K562 (cell line): ENCODE results near the gene AQP6. TPM values are rescaled to one million over a fixed set of nuclear protein-coding genes. Genes with fewer than 3 reads are reported as not detected.

Source experiments
- ATAC-seq: fragments of 200-7000 bp; cut with Tn5 transposase; 3 replicates; pipeline ENCODE4 v1.9.1; 2020; ENCODE audit warnings: moderate library complexity
- BruUV-seq: library from RNA; stranded (reverse); fragments of 400-500 nt; replicated peaks from 2 replicates; lab custom pipeline; 2021; lab: Mats Ljungman, UMichigan
- CTCF ChIA-PET: fragments of 300-600 bp; formaldehyde crosslinking; extraction: SDS; loops from one replicate; lab custom pipeline; 2021; ENCODE audit warnings: low intra/inter-chr PET ratio; lab: Yijun Ruan, JAX
- POLR2A ChIA-PET: fragments of 300-600, 350-650 bp; sonication (Branson Sonifier 250); formaldehyde crosslinking; extraction: SDS; loops from one replicate; lab custom pipeline; 2021; ENCODE audit warnings: antibody characterized with exemption, inconsistent platforms; lab: Yijun Ruan, JAX
- DNase-seq, 4 experiments: peaks; one replicate each; pipeline versions ENCODE4 v3.0.0 to v3.0.0-alpha.2; 2011 to 2018; ENCODE audit warnings: low spot score in 3 of 4, mixed read lengths in 3 of 4; ENCODE audit errors: extremely low read depth in 1 of 4
- FAIRE-seq: peaks from 2 replicates; lab custom pipeline; 2011; peaks lifted over from hg19 to GRCh38; lab: Jason Lieb, UNC
- H2AFZ ChIP-seq: 2 replicates; pipeline ENCODE4 v1.6.0; 2011; ENCODE audit warnings: low read depth, low read length, control low read depth, inconsistent platforms
- H3K27ac ChIP-seq: fragments of 200-600 bp; 3 replicates; pipeline ENCODE4 v1.8.0; 2011; ENCODE audit warnings: low read depth, mild to moderate bottlenecking, control low read depth, inconsistent platforms, low read length, moderate library complexity, mixed read lengths; ENCODE audit errors: extremely low read depth
- H3K27me3 ChIP-seq, 2 experiments: fragments of 300-600 bp in 1 of 2; 2 replicates in 1 of 2; 3 replicates in 1 of 2; pipeline versions ENCODE4 v1.6.0 to v1.8.0; 2011; ENCODE audit warnings: inconsistent platforms in 2 of 2, low read length in 2 of 2, mild to moderate bottlenecking in 1 of 2, mixed read lengths in 1 of 2, moderate library complexity in 1 of 2; ENCODE audit not compliant: control insufficient read depth in 2 of 2, insufficient read depth in 2 of 2
- H3K36me3 ChIP-seq: fragments of 300-600 bp; 3 replicates; pipeline ENCODE4 v1.8.0; 2011; ENCODE audit warnings: mild to moderate bottlenecking, low read length, inconsistent platforms; ENCODE audit not compliant: control insufficient read depth, insufficient read depth
- H3K4me1 ChIP-seq, 2 experiments: fragments of 200-600 bp in 1 of 2; replicated peaks in 1 of 2; 2 replicates in 1 of 2; 3 replicates in 1 of 2; pipeline versions ENCODE4 v1.5.1 to v1.8.0; 2011; ENCODE audit warnings: inconsistent platforms in 2 of 2, low read length in 2 of 2, mild to moderate bottlenecking in 1 of 2, mixed read lengths in 1 of 2, moderate library complexity in 1 of 2; ENCODE audit not compliant: control insufficient read depth in 2 of 2, insufficient read depth in 2 of 2
- H3K4me2 ChIP-seq: 2 replicates; pipeline ENCODE4 v1.6.1; 2011; ENCODE audit warnings: low read length, control low read depth, inconsistent platforms, mixed read lengths; ENCODE audit not compliant: insufficient read depth
- H3K4me3 ChIP-seq: fragments of 200-600 bp; sonication (generic), shearing (Covaris generic); 2 replicates; pipeline ENCODE4 v1.5.1; 2016; ENCODE audit warnings: control low read depth, inconsistent platforms
- H3K79me2 ChIP-seq: fragments of 200-600 bp; 3 replicates; pipeline ENCODE4 v1.8.0; 2011; ENCODE audit warnings: low read length, inconsistent platforms; ENCODE audit not compliant: control insufficient read depth, insufficient read depth
- H3K9ac ChIP-seq, 2 experiments: 2 replicates each; pipeline versions ENCODE4 v1.6.0 to v1.6.1; 2011; ENCODE audit warnings: low read depth in 2 of 2, low read length in 2 of 2, control low read depth in 1 of 2, inconsistent platforms in 1 of 2, mild to moderate bottlenecking in 1 of 2, mixed read lengths in 1 of 2; ENCODE audit not compliant: insufficient read depth in 1 of 2
- H3K9me1 ChIP-seq: one replicate; pipeline ENCODE4 v1.6.0; 2011; ENCODE audit warnings: inconsistent platforms, mild to moderate bottlenecking, low read length, moderate library complexity; ENCODE audit not compliant: control insufficient read depth, insufficient read depth
- H3K9me3 ChIP-seq: replicated peaks from 2 replicates; pipeline ENCODE4 v1.5.1; 2011; ENCODE audit warnings: low read depth, low read length, inconsistent platforms; ENCODE audit not compliant: control insufficient read depth, insufficient read depth
- H4K20me1 ChIP-seq: replicated peaks from 2 replicates; pipeline ENCODE4 v1.6.1; 2011; ENCODE audit warnings: low read length, inconsistent platforms, mixed read lengths; ENCODE audit not compliant: control insufficient read depth, insufficient read depth
- CAMTA2 ChIP-seq: fragments of 250-450 bp; sonication (Bioruptor Pico); conservative IDR thresholded peaks from 2 replicates; pipeline ENCODE4 v1.5.1; 2022
- FOXM1 ChIP-seq, 2 experiments: fragments of 450-650 bp in 1 of 2; sonication (generic) in 1 of 2; formaldehyde crosslinking in 1 of 2; IDR thresholded peaks; 2 replicates each; pipeline versions ENCODE4 v1.6.1 to v1.9.0; 2017 to 2022; ENCODE audit warnings: low read depth in 2 of 2, mild to moderate bottlenecking in 2 of 2, missing genetic modification reagents in 1 of 2, moderate library complexity in 1 of 2
- HEY1 ChIP-seq: fragments of 250-450 bp; sonication (Bioruptor Pico); IDR thresholded peaks from 2 replicates; pipeline ENCODE4 v1.5.0; 2020; ENCODE audit warnings: mild to moderate bottlenecking, moderate library complexity, borderline replicate concordance
- SRSF3 ChIP-seq: fragments of 200-400 bp; formaldehyde crosslinking; IDR thresholded peaks from 2 replicates; pipeline ENCODE4 v1.6.1; 2016; ENCODE audit warnings: mild to moderate bottlenecking, low read length, moderate library complexity; ENCODE audit not compliant: insufficient read depth
- TFAM ChIP-seq: fragments of 250-450 bp; sonication (Bioruptor Pico); conservative IDR thresholded peaks from 2 replicates; pipeline ENCODE4 v1.5.0; 2021; ENCODE audit warnings: mild to moderate bottlenecking, moderate library complexity
- ZKSCAN8 ChIP-seq: fragments of 200-800 bp; sonication (Bioruptor generic); IDR thresholded peaks from 2 replicates; pipeline ENCODE4 v1.6.1; 2016; ENCODE audit warnings: missing genetic modification characterization, missing compliant biosample characterization
- ZNF41 ChIP-seq: fragments of 250-450 bp; sonication (Bioruptor Pico); conservative IDR thresholded peaks from 2 replicates; pipeline ENCODE4 v1.4.0; 2020; ENCODE audit warnings: mild to moderate bottlenecking
- WGBS: fragments of 100-300 bp; shearing (Covaris generic); methylation state at CpG from one replicate; pipeline ENCODE4 v1.1.6; 2016; ENCODE audit warnings: low coverage, mixed read lengths; ENCODE audit not compliant: insufficient coverage; ENCODE audit errors: missing lambda C conversion rate; 5-methylcytosine and 5-hydroxymethylcytosine counted together
- in situ Hi-C: fragments of 300-500 bp; cut with MboI; formaldehyde crosslinking; loops from 4 replicates; pipeline ENCODE4 v1.15.0; 2018; ENCODE audit warnings: inconsistent platforms, mixed read lengths
- intact Hi-C: fragments of 100-400 bp; cut with micrococcal nuclease; formaldehyde crosslinking; loops from 2 replicates; pipeline ENCODE4 v1.14.2; 2022
- polyA plus RNA-seq, 8 experiments: library from polyadenylated mRNA; depleted of rRNA in 4 of 8; stranded (reverse) in 5 of 8; unstranded in 3 of 8; fragments of >200 nt; fragmentation: Nextera tagmentation in 2 of 8; fragmentation: Illumina TruSeq in 1 of 8; extraction: Ambion mirVana in 2 of 8; extraction: Trizol in 1 of 8; gene quantifications; 2 replicates each; pipeline versions ENCODE4 v1.2.1 to v1.2.3, GENCODE V29; 2011 to 2014; ENCODE audit warnings: inconsistent platforms in 1 of 8, missing spikeins in 1 of 8
- total RNA-seq, 7 experiments: library from RNA; depleted of rRNA in 6 of 7; stranded (reverse); fragments of >200 nt in 6 of 7; fragmentation: Illumina TruSeq in 2 of 7; extraction: Trizol in 2 of 7; gene quantifications; 2 replicates each; pipeline versions ENCODE4 v1.2.1 to v1.2.3, GENCODE V29; 2011 to 2021; ENCODE audit warnings: low replicate concordance in 1 of 7

AQP6 gene
- total and polyA plus RNA-seq, 9 of the 15 experiments (the other 6 are each of a cell fraction or from before 2014, with no cell fraction given): 0.05 to 0.12 TPM; not detected in 7

DNA sequence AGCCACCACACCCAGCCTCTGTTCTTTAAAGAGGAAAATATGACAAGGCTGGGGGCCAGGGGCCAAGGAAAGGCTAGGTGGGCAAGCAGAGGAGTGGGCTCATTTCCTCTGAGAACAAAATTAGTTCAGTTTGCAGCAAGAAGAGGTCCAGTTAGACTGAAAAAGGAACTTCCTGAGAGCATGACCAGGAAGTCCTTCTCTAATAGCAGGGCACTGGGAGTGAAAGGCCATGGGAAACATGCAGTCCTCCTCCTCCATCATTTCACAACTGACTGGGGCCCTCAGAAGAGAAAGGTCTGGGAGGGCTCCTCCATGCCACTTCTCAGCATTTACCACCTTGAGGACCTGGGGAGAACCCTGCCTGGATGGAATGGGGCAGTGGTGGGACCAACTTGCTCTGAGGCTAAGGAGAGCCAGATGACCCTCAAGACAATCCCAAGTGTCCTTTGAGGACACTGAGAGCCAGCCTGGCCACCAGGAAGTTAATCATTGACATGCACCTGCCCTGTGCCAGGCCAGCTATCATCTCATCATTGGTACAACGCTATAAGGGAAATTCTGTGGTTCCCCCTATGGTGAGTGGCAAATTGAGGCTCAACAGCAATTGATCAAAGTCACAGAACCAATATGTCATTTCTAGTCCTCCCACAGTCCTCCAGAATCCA, 20.2 kb upstream of the AQP6 start:
- Histone ChIP-seq H2AFZ (no peak overlapping the region), H3K27me3 (peaks cover 11 to 43% of the 10 kb centered on the region in 2 experiments; a peak in 3 of 5 replicates), H3K9me1 (no peaks in the 10 kb centered on the region), H3K36me3 (no peaks in the 10 kb centered on the region), H3K79me2 (no peaks in the 10 kb centered on the region), H4K20me1 (no peaks in the 10 kb centered on the region), H3K4me1 (peaks cover 0 to 25% of the 10 kb centered on the region in 2 experiments; a peak in 2 of 5 replicates), H3K9ac (no peak overlapping the region), H3K4me2 (no peak overlapping the region), H3K4me3 (no peak overlapping the region), H3K9me3 (no peaks in the 10 kb centered on the region), H3K27ac (no peak overlapping the region)
- ChIA-PET POLR2A (interaction anchor here (0.6 kb wide), 1 partner anchor 13 kb away, joined by 4 read pairs; no protein-coding TSS in a partner anchor), CTCF (no interaction called here)
- 0% methylated on average over 1 of the region's 1 CpG for WGBS
- no peak for ATAC-seq
- DNase-seq: no peak
- no TSS peak for BruUV-seq
- TF ChIP-seq SRSF3 (no peak), TFAM (CRISPR knock-in tag) (no peak), ZKSCAN8 (CRISPR knock-in tag) (no peak), ZNF41 (no peak), FOXM1 (IDR thresholded peaks at IDR 0.05; ENCODE audit: low read depth) (no peak), FOXM1 (CRISPR knock-in tag; IDR thresholded peaks at IDR 0.05; ENCODE audit: low read depth) (no peak), CAMTA2 (CRISPR knock-in tag) (no peak), HEY1 (CRISPR knock-in tag) (no peak)
- in situ Hi-C loops (no loop called here), intact Hi-C loops (no loop called here)
- FAIRE-seq: no peak
